RKO (cell line): ENCODE measurements around the gene POLDIP2.

Experiments
- DNase-seq: peaks from one replicate; pipeline ENCODE4 v3.0.0-alpha.2; 2016; ENCODE audit warnings: low spot score

Gene POLDIP2

GRCh38 chr17:28335959-28336871 lies 21.1 kb downstream of the POLDIP2 start:
- DNase-seq: peak; percentile 87

- DNase-seq: peak; percentile 100
Measured at GRCh38 chr17:28335201-28335958, 21.9 kb downstream of the POLDIP2 start, which contains the start of the genes IFT20 and TNFAIP1. IFT20 (minus strand) TSS chr17:28335472; CDS start chr17:28331985, 3,487 bp downstream. TNFAIP1 (plus strand) TSS chr17:28335761; CDS start chr17:28339522, 3,761 bp downstream.

GRCh38 chr17:28334666-28335200 lies 22.6 kb downstream of the POLDIP2 start:
- no peak for DNase-seq

- DNase-seq: no peak
Measured at GRCh38 chr17:28334171-28334570, 23.2 kb downstream of the POLDIP2 start.

- DNase-seq: no peak
Measured at GRCh38 chr17:28333083-28333746, 24.1 kb downstream of the POLDIP2 start.

GRCh38 chr17:28331891-28332420 lies 25.4 kb downstream of the POLDIP2 start:
- DNase-seq: no peak

GRCh38 chr17:28330671-28331070 lies 26.7 kb downstream of the POLDIP2 start:
- DNase-seq: no peak

GRCh38 chr17:28328325-28328724 lies 29.0 kb downstream of the POLDIP2 start:
- no peak for DNase-seq

- DNase-seq: no peak
Measured at GRCh38 chr17:28327709-28328108, 29.6 kb downstream of the POLDIP2 start.

- DNase-seq: no peak
Measured at GRCh38 chr17:28327031-28327607, 30.2 kb downstream of the POLDIP2 start.

GRCh38 chr17:28326114-28326513 lies 31.2 kb downstream of the POLDIP2 start:
- no peak for DNase-seq

GRCh38 chr17:28325211-28325610 lies 32.1 kb downstream of the POLDIP2 start:
- DNase-seq: no peak

GRCh38 chr17:28324781-28325180 lies 32.5 kb downstream of the POLDIP2 start:
- no peak for DNase-seq

GRCh38 chr17:28324267-28324745 lies 33.0 kb downstream of the POLDIP2 start:
- DNase-seq: no peak

- no peak for DNase-seq
Measured at GRCh38 chr17:28320215-28321061, 36.9 kb downstream of the POLDIP2 start.

- DNase-seq: peak; percentile 49
Measured at GRCh38 chr17:28319598-28319935, 37.8 kb downstream of the POLDIP2 start.

GRCh38 chr17:28318759-28319597 lies 38.3 kb downstream of the POLDIP2 start, which contains the start of gene TMEM97:
TMEM97 (plus strand) TSS chr17:28319200; CDS start chr17:28319240, 40 bp downstream.
- DNase-seq: peak; percentile 98

GRCh38 chr17:28317966-28318758 lies 39.2 kb downstream of the POLDIP2 start:
- peak; percentile 26 for DNase-seq
